ENCODE measurements around the gene JMJD6.
A peak's percentile ranks its signal among the peaks of the same experiment; 100 is the strongest.
"Not testable (repeated sequence)": the region's sequence is repeated elsewhere in the genome, so short reads cannot be mapped to it uniquely, and the experiment has no call there.

The JMJD6 gene

GRCh38 chr17:76736349-76737081 is 10.1 kb upstream of the JMJD6 start:
- peak; percentile 55 for DNase-seq

- no peak for DNase-seq
Observed at GRCh38 chr17:76735586-76736348, 9.4 kb upstream of the JMJD6 start.

GRCh38 chr17:76735006-76735405 is 8.6 kb upstream of the JMJD6 start:
- DNase-seq = peak; percentile 25

- DNase-seq = peak; percentile 25
Observed at GRCh38 chr17:76734080-76734840, 7.9 kb upstream of the JMJD6 start.

GRCh38 chr17:76733618-76733957 is 7.2 kb upstream of the JMJD6 start:
- DNase-seq = no peak

DNA sequence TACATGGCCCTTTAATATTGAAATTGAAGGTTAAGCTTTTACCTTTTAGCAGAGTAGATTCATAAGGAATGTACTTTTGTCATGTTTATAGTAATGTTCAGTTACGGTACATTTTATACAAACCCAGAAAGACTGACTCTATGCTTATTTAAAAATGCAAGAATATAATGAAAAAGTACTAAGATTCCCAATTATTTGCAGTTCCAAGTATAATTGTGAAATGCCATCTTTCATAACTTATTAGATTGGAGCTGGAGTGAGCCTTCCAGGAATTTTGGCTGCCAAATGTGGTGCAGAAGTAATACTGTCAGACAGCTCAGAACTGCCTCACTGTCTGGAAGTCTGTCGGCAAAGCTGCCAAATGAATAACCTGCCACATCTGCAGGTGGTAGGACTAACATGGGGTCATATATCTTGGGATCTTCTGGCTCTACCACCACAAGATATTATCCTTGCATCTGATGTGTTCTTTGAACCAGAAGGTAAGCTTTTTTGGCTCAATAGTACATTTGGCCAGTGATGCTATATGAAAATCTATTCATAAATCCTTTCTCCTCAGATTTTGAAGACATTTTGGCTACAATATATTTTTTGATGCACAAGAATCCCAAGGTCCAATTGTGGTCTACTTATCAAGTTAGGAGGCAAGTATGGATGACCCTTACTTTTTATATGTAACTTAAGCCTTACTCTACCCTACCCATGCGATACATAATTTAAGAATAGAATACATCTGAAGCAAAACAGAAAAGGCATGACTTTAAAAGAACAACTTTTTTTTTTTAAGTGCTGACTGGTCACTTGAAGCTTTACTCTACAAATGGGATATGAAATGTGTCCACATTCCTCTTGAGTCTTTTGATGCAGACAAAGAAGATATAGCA is 6.6 kb upstream of the JMJD6 start:
- DNase-seq = no peak

DNA sequence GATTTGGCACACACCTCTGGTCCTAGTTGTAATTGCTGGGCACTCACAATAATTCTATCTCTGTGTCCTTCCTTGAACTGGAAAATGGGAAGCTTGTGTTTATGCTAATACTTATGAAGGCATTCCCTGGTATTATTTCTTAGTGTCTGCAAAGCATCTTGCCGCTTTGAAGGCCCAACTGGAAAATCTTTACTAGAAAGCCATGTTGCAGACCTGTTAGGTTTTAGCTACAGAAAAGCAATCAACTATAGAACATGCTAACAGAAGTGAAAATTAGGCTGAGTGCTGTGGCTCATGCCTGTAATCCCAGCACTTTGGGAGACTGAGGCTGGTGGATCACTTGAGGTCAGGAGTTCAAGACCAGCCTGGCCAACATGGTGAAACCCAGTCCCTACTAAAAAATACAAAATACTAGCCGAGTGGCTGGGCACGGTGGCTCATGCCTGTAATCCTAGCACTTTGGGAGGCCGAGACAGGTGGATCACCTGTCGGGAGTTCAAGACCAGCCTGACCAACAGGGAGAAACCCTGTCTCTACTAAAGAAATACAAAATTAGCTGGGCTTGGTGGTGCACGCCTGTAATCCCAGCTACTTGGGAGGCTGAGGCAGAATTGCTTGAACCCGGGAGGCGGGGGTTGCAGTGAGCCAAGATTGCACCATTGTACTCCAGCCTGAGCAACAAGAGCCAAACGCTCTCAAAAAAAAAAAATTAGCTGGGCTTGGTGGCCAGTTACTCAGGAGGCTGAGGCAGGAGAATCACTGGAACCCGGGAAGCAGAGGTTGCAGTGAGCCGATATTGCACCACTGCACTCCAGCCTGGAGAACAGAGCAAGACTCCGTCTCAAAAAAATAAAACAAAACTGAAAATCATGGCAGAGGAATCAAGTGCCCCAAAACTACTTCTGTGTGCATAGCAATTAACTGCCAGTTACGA is 5.7 kb upstream of the JMJD6 start:
- DNase-seq = not testable (repeated sequence)

DNA sequence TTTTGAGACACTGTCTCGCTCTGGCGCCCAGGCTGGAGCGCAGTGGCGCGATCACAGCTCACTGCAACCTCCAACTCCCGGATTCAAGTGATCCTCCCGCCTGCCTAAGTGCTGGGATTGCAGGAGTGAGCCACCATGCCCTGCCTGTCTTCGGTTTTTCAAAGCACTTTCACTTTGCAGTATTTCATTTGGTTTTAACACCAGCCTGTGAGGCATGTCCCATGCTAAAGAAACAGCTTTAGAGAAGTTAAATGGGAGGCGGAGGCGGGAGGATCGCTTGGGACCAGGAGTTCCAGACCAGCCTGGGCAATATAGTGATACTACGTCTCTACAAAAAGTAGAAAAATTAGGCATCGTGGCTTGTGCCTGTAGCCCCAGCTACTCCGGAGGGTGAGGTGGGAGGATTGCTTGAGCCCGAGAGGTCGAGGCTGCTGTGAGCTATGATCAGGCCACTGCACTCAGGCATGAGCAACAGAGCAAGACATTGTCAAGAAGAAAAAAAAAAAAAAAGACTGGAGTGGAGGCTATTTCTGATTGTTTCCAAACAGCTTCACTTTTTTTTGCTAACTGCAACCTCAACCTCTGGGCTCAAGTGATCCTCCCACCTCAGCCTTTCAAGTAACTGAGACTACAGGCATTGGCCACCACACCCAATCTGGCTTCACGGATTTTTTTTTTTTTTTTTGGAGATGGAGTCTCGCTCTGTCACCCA is 1.5 kb upstream of the JMJD6 start:
- no peak for DNase-seq

GRCh38 chr17:76726776-76727718 is 641 bp upstream of the JMJD6 start, which contains the start of gene METTL23:
METTL23 (plus strand) TSS chr17:76726839; CDS start chr17:76729711, 2,872 bp downstream.
- DNase-seq = peak; percentile 78

DNA sequence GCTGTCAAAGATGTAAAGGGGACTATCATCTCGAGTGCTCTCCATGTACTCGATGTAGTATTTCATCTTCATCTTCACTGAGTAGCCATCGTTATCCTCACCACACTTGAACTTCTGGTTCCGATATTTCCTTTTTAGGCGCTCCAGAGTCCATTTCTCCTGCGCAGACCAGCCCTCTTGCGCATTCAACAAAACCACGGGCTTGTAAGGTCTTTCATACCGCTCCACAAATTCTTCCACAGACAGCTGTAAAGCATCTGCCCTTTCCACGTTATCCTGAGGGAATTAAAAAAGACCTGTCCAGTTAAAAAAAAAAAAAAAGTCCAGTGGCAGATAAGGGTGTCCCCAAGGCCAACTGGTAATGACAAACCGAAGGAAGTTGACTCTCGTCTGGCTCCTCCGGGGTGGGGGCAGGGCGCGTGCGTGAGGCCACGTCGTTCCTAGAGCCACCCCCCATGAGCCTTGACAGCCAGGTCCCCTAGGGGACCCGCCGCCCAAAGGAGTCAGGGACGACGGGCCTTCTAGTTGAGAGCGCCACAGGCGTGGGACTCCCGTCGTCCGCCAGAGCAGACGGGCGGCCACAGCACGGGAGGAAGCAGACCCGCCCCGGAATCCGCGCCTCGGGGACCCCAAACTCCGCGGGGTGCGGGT is 701 bp downstream of the JMJD6 start:
- peak; percentile 59 for DNase-seq

DNA sequence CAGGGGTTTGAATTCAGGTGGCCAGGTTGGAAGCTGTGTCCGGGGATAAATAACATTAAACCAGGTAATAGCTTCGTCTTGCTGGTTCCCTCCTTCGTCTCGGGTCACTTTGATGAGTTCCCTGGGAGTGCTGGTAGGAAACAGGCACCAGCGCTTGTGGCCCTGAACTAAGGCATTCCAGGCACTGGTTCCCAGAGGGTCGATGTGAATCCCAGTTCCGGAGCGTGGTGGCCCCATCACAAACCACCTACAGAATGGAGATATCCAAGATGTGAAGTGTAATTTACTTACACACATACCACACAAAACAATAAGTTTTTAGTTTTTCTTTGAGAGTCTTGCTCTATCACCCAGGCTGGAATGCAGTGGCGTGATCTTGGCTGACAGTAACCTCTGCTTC is 2.6 kb downstream of the JMJD6 start:
- no peak for DNase-seq

DNA sequence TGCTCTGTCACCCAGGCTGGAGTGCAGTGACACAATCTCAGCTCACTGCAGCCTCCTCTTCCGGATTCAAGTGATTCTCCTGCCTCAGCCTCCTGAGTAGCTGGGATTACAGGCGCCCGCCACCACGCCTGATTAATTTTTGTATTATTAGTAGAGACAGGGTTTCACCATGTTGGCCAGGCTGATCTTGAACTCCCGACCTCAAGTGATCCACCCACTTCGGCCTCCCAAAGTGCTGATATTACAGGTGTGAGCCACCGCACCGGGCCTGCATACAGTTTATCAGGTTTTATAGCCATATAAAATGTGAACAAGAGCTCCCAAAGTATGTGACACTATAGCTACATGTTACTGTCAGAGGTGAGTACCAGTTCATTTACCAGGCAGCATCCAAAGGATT is 3.4 kb downstream of the JMJD6 start:
- not testable (repeated sequence) for DNase-seq

GRCh38 chr17:76722279-76722678 is 4.1 kb downstream of the JMJD6 start:
- DNase-seq = no peak

DNA sequence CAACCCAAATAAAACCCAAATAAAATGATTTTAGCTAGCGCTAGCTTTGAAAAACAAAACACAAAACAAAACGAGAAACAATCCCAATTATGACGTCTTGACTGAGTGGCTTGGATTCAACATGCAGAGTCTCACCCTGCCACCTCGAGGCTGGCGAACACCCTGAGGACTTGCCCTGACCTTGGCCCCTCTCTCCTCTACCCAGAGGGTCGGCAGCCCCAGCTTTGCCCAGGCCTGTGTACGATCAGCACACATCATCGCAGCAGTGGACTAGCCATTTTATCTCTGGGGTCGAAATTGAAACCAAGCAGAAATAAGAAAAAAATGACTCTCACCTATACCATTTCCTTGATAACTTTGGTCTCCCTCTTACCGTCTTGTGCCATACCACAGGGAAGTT is 4.9 kb downstream of the JMJD6 start:
- DNase-seq = no peak

DNA sequence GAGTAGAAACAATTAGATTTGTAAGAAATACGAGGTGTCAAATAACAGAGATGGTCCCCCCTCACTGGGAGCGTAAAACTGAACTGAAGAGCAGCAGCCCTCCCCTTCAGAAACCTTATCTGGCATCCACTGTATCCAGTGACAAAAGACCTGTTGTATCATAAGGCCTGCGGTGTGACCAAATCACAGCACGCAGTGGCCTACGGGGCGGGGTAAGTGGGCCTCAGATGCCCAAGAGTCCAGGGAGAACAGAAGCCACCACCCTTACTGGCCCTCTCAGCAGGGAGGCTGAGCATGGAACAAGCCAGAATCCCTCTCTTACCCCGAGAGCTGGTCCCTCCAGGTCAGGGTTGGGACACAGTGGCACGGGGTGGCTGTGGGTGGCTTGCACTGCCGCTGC is 5.5 kb downstream of the JMJD6 start:
- no peak for DNase-seq

- no peak for DNase-seq
Observed at GRCh38 chr17:76720211-76720610, 6.2 kb downstream of the JMJD6 start.

DNA sequence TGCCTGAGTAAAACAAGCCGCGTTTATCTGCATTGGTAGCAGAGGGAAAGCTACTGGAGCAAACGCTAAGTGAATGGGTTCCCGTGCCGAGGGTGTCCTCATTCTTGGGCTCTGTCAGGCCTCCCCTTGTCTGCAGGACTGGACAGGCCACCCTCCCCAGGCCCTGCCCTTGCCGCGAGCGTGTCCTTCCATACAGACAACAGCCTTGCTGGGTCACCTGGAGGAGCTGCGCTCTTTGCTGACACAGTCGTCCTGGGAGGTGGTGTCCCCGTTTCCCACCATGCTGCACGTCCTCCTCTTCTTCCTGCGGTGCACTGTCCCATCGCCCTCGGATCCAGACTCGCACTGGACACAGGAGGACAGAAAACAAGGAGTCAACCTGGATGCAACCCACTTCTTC is 7.9 kb downstream of the JMJD6 start:
- no peak for DNase-seq

DNA sequence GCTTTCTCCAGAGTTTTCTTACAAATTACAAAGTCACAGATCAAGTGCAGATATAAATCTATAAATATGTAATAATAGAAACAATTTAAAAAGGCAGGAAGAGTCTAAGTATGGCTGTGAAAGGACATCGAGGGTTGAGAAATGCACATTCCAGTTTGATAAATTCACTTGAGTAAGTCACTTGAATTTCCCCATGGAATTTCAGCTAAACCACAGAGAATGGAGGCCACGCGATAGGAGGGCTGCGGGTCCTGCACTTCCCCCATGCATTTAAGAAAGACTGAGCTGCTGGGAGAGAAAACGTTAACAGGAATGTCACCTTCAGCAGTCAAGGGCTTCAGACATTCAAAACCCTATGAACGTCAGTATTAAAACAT is 9.6 kb downstream of the JMJD6 start:
- peak; percentile 95 for DNase-seq
